OCI-LY1 (cell line): ENCODE measurements around the gene AREL1.

ENCODE experiments used
- CTCF ChIP-seq: fragments of 200-600 bp; sonication (generic), shearing (Covaris generic); IDR thresholded peaks from 2 replicates; pipeline ENCODE4 v1.5.1; 2017; ENCODE audit warnings: mild to moderate bottlenecking, antibody characterized with exemption, low read length, moderate library complexity, mixed read lengths
- EZH2 ChIP-seq: fragments of 200-600 bp; sonication (generic), shearing (Covaris generic); IDR thresholded peaks from 2 replicates; pipeline ENCODE4 v1.8.0; 2017; ENCODE audit warnings: borderline replicate concordance, mixed run types, mild to moderate bottlenecking, antibody characterized with exemption, low read length, moderate library complexity, mixed read lengths

- TF ChIP-seq CTCF (no peak), EZH2 (no peak)
Observed at GRCh38 chr14:74683406-74683805, 29.5 kb downstream of the AREL1 start.
